GM21576 (cell line): ENCODE measurements around the gene PTMA.
"Not testable (repeated sequence)": the region's sequence is repeated elsewhere in the genome, so short reads cannot be mapped to it uniquely, and the experiment has no call there.

Source experiments
- ATAC-seq: cut with Tn5 transposase; IDR thresholded peaks from one replicate; pipeline ENCODE4 v1.9.1; 2021; ENCODE audit warnings: mild to moderate bottlenecking, moderate library complexity; ENCODE audit not compliant: unreplicated experiment

The PTMA gene

DNA sequence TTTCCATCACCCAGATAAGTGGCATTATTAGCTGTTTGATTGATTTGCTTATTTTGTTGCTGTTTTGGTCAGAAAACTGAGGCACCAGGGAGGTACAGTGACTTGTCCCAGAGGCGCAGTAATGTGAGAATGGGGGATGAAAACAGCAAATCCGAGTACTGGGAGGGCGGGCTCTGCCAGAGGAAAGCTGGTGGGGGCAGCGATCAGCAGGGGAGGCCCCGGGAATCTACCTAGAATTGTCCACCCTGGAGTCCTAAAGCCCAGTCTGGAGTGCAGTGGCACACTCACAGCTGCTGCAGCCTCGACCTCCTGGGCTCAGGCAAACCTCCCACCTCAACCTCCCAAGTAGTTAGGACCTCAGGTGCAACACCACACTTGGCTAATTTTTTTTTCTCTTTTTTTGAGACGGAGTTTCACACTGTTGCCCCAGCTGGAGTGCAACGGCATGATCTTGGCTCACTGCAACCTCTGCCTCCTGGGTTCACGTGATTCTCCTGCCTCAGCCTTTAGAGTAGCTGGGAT, 17.0 kb upstream of the PTMA start:
- no peak for ATAC-seq

DNA sequence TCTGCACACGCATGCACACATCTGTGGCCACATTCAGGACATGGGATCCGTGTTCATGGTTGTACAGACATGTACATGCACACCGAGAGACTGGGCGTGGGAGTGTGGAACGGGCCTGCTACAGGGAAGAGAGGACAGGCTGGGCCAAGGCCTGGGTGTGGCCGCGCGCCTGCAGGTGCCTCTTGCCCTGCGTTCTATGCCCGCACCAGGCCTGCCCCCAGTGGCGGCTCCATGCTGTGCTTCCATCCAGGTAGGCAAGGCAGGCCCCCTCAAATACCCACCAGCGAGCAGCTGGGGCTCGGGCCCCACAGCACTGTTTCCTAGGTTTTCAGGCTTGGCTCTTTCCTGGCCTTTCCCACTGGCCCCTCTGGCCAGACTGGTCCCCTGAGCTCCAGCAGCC, 15.5 kb upstream of the PTMA start:
- no peak for ATAC-seq

DNA sequence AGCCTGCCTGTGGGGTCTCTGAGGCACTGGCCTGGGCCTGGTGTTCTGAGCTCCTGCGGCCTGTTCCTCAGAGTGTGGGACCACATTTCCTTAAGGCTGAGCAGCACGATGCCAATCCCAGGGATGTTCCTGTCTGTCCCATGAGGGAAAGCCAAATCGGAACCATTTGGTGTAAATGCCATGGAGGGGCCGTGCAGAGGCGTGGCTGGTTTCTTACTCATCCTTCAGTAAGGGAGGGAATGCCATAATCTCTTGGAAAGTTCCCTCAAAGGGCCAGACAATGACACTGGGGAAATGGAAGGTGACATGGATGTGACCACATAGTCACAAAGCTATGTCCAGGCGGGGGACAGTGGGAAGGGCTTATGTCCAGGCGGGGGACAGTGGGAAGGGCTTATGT, 14.4 kb upstream of the PTMA start:
- ATAC-seq, result no peak

DNA sequence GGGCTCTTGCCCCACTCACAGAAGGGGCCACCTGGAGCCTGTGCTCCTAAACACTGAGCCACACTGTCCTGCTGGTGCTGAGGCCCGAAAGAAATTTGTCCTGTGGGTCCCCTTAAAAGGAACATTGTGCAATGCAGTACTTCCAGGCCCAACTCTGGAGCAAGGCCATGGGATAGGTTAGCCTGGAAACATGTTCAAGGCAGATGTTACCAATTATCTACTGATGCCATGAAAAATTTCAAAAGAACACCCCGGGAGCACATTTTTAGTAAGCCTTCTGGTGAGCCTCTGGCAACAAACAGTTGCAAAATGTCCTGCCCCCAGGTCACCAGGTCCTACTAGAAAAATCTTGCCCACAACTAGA, 12.3 kb upstream of the PTMA start:
- ATAC-seq, result no peak

DNA sequence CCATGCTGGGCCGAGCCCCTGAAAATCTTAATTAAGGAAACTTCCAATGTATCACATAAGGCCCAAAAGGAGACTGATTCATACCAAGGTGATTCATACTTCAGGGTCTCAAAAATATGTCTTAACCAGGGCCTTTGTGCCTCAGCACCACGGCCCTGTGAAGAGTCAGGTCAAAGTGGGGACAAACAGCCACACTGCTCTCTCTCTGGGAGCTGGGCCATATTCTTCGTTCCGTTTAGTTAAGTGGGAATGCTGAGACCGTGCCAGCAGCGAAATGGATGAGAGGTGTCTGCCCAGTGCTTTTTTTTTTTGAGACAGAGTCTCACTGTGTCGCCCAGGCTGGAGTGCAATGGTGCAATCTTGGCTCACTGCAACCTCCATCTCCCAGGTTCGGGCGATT, 9.3 kb upstream of the PTMA start:
- no peak for ATAC-seq

DNA sequence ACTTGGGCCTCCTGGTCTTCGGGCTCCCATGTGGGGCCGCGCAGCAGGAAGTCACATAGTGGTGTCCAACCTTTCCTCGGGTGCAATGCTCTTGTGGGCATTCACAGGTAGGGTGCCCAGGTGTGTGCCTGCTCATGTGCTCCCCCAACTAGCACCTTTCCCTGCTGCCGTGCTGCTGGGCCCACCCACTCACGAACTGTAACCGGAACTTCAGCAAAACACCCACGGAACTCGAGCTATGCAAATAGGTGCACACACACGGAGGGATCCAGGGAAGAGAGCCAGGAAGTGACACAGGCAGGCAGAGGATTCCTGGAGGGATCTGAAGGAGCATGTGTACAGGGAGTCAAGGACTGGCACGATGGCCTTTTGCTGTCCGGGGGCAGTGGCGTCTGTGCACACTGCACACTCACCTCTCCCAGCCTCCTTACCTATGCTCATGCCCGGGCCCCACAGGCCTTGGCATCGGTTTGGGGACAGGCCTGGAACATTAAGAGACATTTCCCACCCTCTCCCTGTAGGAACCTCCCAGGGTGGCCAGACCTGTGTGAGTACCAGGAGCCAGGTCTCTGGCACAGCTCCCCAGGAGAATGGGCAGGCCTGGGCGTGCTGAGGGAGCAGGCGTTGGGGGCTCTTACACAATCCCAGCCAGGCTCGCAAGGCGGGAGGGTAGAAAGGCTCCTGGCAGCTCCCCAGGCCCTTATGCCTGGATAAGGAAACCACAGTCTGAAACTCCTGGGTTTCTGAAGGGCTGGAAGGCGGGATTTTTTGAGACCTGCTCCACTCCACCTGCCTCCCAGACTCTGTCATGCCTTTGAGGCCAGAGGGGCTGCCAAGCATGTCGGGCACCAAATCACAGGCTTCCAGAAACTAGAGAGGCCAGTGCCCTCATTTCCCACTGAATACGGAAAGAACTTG, 6.6 kb upstream of the PTMA start:
- ATAC-seq, result no peak

DNA sequence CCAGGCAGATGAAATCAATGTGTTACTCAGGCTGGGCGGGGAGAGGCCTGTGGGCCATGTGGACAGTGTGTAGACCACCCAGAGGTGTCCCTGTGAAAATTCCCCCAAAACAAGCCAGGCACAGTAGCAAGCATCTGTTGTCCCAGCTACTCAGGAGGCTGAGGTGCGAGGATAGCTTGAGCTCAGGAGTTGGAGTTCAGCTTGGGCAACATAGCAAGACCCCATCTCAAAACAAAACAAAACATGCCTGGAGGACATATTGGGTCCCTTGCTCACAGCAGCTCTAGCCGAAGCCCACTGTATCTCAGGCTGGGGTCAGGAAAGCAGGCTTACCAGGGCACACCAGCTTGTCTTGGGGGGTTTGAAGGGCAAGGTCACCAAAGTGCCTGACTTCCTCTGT, 4.3 kb upstream of the PTMA start:
- ATAC-seq, result no peak

DNA sequence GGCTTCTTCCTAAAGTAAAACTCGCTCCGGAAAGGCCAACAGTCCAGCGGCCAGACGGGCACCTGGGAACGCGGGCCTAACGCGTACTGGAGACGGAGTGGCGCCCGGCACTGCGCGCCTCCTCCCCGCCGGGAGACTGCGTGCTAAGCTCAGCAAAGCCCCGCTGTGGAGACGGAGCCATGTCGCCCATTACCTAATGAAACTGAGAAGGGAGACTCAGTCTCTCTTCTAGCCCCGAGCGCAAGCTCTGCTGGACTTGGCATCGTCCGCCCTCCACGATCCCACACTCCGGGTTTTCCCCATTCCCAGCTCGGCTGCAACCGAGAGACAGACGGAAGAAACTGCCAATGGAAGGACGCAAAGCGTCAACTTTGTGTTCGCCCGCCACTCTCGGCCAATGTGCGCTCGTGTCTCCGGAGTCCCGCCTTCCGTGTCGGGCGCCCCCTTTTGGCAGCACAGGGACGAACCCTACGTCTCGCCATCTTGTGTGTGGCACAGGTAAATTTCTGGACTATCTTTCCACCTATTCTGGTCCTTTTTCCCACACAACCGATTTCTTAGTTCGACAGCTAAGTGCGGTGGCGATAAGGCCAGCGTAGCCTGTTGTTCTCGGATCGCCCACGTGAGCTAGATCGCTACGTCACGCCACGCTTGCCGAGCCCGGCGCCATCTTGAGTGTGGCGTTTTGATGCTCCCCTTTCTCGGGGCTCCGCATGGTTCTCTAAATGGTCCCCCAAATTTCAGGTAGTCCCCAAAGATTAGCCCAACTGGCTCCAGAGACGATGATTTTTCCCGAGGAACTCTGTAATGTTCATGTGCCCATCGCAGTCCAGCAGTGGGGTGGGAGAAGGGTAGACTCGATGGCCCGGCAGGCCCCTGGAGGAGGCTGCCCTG, 1.3 kb upstream of the PTMA start:
- ATAC-seq, result peak; percentile 40

DNA sequence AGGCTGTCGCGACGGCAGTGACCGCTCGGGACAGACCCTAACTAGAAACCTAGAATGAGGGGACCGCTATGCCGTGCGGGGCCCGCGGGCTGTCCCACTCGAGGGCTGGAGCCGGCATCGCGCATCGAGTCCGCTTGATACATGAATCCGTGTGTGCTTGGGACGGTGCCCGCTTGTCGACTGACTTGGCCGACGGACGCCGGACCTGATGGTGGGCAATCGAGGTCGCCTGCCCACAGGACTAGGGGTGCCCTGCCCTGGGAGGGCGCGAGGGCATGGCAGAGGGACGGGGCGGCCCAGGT, 749 bp upstream of the PTMA start:
- no peak for ATAC-seq

DNA sequence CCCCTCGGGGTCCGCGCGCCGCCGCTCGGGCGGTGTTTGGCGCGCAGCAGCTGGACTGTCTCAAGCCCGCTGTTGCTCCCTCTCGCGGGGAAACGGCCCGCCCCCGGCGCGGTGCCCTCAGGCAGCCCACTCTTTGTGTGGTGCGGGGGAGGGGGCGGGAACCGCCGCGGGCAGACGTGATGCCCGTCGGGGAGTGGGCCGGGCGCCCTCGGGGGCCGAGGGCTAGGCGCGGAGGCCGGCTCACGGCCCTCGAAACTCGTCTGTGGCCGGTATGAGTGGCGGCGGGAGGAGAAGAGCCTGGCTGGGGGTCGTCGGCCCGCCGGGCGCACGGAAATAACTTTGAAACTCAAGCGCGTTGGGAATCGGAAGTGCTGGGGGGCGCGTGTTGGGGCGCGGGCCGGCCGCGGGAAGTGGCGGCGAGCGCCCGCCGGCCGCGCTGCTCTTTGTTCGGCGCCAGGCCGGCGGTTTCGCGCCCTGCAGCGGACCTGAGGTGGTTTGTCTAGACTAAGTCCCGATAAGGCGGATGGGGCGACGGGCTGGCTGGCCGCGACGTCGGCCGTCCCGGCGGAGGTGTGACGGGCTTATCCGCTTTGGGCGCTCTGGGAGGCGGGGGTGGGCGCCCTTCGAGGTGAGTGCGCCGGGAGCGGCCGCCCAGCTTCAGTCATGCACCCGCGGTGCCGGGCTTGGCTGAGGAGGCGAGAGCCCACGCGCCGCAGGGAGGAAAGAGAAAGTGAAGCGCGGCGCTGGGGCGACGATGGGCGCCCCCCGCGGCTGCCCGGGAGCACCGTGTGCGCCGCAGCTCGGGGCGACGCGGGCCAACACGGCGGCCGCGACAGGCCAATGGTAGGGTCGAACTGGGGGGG, 679 bp downstream of the PTMA start:
- no peak for ATAC-seq

DNA sequence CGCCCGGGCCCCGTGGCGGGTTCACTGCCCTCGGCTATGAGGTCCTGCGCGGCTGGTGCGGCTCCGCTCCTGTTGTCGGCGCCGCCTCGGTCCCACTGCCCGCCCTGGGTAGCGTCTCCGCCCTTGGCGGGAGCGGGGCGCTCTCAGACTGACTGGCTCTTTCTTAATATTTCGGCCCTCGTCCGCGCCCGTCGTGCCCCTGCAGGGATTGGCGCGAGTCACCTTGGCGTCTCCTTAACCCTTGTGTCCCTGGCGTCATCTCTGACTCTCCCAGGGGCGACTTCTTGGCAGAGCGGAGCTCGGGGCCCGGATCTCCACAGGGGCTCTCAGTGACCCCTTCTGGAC, 1.3 kb downstream of the PTMA start:
- ATAC-seq, result no peak

DNA sequence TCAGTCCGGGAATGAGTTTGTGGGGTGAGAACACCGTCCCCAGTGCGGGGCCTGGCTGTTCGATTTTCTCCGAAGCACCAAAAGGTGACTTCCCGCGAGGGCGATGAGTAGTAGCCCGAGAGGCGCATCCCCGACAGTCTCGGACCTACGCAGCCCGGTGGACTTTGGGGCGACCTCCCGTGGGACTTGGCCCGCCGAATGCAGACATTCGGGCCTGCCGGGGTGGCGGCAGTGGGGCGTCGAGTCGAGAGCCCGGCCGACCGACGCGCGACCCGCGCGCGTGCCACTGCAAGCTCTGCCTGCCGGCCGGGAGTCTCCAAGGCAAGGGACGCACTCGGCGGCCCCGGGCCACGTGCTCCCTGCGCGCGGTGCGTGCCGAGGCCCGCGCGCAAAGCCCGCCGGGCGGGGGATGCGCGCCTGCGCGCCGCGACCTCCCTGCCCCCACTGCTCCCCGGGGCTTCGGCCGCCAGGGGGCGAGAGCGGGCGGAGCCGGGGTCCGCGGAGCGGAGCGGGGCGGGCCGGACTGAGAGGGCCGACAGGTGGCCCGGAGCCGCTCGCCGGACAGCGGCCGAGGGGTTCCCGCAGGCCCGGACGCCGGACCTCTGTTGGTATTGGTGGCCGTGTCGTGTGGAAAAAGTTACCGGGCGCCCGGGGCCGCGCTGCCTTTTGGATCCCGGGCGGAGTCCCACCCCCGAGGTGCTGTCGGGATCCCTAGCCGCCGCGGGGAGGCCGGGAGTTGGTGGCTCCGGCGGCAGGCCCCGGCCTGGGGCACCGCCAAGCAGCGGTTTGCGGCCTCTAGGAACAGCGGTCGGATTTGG, 1.9 kb downstream of the PTMA start:
- no peak for ATAC-seq

DNA sequence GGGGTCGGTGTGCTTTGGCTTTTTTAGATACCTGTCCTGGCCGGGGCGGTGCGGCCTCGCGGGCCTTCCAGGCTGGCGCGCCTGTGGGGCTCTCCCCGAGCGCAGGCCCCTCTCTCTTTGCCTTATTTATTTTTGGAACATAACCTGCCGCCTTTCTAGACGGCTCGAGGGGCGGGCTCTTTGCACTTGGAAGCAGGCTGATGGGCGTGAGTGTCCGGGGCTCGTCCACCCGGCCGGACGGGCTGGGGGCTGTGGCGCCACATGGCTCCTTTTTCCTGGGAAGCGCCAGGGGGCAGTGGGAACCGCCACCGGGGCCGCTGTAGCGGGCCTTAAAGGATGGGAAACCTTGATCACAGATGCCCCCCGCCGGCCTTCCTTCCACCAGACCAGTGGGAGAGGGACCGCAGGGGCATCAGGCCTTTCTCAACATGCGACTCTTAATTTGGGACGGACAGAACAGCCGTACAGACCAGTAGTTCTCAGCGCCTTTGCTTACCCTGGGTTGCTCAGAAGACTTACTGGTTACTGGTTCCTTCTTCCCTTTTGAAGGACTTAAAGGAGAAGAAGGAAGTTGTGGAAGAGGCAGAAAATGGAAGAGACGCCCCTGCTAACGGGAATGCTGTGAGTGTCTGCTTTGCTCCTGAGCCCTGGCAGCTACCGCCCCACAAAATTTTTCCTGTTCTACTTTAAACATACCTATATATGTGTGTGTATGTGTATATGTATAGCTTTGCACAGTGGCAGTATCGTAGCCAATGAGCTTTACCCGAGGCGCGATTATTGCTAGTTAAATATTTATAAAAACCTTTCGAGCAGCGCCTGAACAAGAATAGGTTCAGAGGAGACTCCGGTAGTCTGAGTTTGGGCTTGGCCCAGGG, 2.7 kb downstream of the PTMA start:
- no peak for ATAC-seq

DNA sequence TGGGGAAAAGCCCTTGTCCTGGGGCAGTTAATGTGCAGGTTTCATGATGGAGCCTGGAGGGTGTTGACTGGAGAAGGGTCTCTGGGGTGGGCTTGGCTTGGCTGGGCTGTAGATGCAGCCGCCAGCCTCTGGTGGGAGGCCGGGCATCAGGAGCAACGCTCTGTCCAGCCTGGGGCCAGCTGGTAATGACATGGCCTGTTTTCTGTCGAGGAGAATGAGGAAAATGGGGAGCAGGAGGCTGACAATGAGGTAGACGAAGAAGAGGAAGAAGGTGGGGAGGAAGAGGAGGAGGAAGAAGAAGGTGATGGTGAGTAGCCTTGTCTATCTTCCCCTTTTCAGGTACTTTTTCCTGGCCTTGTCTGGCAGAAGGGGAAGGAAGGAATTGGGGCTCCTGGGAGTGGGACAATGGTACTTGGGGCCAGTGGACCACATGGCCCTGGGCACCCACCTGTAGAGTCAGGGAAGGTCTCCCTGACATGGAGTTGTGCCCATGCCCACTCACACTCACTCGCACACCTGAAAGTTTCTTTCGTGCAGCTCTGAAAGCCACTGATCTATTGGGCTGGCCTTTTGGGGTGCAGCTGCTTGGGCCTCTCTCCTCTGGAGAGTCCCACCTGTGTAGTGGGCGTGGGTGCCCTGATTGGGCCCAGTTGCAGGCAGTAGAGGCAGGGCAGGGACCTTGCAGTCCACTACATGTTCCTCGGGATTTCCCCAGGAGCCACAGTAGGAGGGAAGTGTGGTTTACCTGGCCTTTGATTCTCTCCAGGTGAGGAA, 3.5 kb downstream of the PTMA start:
- no peak for ATAC-seq

DNA sequence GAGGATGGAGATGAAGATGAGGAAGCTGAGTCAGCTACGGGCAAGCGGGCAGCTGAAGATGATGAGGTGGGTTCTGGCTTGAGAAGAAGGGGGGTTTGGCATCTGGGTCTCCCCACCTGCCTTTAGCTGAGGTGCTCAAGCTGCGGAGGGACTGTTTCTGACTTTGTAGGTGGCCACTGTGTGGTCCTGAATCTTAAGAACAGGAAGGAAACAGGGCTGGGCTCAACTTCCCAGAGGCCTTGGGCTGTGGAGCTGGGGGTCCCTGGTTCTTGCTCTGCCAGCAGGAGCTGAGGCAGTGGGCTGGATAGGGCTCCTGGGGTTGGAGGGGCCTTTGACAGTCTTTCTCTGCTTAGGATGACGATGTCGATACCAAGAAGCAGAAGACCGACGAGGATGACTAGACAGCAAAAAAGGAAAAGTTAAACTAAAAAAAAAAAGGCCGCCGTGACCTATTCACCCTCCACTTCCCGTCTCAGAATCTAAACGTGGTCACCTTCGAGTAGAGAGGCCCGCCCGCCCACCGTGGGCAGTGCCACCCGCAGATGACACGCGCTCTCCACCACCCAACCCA, 4.2 kb downstream of the PTMA start:
- not testable (repeated sequence) for ATAC-seq

DNA sequence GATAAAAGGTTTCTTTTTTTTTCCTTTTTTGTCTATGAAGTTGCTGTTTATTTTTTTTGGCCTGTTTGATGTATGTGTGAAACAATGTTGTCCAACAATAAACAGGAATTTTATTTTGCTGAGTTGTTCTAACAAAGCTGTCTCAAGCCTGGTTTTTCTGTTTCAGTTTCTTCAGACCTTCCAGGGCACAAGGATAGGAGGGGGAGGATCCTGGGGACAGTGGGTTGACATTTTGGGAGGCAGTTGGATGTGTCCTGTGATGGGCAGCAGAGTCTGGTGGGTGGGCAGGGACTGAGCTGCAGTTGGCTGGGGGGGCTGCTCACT, 5.0 kb downstream of the PTMA start:
- not testable (repeated sequence) for ATAC-seq

DNA sequence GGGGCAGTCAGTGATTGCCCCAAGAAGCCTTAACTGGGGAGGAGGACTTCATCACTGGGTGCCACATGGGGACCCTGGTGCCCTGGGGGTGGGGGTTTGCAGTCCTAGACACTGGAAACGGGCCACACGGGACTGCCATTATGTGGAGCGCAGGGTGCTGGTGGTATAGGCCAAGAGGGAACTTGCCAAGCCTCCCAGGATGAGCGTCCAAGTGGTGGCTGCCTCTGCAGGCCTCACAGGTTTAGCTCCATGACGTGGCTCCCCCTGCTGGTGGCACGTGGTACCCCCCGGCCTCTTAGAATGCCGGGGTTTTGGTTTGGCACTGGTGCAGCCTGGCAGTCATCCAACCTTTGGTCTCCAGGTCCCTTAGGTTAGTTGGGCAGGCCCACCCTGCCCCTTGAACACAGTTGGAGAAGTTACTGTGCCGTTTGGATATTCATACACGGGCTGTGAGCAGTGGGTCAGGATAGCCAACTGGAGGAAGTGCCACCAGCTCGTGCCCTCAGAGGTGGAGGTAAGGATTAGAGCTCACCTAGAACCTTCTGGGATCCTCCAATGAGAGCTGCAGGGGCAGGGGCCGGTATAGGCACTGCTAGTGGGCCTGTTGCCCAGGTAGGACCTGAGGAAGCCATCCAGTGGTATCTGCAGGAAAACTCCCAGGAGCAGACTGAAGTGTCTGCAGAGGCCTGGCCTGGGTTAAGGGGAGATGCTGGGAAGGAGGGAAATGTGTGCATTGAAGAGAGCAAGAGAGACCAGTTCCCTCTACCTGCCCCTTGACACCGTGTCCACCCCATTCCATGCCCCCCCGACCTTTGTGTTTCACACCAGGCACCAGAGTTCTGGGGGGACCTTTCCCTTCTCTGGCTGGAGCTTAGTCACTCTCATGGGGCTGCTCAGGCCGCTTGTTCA, 5.7 kb downstream of the PTMA start:
- peak; percentile 28 for ATAC-seq
